HK-2 (cell line): ENCODE results near the gene NFIC.
"Not testable (repeated sequence)": the region's sequence is repeated elsewhere in the genome, so short reads cannot be mapped to it uniquely, and the experiment has no call there.

ENCODE experiments used
- DNase-seq: peaks from one replicate; pipeline ENCODE4 v3.0.0-alpha.2; 2018; ENCODE audit not compliant: unreplicated experiment

The NFIC gene

DNA sequence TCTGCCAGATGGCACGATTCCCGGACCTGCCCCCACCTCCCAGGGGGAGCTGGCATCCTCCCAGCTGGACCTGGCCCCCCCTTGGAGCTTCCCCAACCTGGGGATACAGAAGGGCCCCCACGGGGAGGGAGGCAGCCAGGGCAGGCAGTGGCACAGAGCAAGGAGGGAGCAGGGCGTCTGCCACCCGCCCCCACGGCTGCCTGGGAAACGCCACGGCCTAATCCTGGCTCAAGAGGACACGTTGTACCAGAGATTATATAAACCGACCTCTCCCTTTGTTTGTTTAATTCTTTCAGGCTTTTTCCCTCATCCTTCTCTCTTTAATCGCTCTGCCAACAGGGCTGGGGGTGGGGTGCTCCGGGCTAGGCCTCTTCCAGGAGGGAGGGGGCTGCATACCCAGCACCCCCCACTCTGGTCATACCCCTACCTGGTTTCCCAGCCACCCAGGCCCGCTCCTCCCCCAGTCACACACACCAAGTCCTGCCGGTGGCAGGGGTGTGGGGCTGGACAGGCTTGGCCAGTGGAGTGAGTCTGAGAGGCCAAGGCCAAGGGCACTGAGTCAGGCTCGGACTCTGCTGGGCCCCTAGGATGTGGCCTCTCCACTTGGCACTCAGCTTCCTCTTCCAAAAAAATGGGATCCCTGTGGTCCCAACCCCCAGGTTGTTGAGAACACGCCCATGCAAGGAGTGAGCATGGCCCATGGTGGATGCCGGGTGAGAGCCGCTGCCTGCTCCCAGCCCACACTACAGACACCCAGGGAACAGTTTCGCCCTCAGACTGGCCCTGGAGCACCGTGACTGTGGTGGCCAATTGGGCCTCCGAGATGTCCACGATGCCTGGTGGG is 29.5 kb upstream of the NFIC start:
- DNase-seq, result peak; percentile 86

DNA sequence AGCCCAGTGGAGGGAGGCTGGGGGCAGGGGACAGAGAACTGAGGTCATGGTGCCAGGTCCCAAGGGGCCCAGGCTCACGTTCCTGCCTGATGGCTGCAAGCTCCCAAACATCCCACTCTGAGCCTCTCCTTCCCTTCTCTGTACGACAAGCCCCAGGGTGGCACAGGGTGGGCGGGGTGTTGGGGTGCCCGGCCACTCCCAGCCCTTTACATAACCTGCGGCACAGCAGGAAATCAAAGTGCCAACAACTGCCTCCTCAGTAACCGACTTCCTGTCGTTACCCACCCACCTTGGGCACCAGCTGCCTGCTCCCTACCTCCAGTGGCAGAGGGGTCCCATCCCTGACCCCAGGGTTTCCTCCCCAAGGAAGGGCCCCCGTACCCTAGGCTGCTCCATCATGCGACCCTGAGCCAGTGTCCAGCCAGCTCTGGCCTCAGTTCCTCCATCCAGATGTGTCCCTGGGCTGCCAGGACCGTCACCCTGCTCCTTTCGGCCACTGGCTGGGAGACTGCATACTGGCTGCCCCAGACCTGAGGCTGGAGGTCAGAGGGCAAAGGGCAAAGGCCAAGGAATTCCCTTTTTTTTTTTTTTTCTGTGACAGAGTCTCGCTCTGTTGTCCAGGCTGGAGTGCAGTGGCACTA is 27.7 kb upstream of the NFIC start:
- DNase-seq, result no peak

DNA sequence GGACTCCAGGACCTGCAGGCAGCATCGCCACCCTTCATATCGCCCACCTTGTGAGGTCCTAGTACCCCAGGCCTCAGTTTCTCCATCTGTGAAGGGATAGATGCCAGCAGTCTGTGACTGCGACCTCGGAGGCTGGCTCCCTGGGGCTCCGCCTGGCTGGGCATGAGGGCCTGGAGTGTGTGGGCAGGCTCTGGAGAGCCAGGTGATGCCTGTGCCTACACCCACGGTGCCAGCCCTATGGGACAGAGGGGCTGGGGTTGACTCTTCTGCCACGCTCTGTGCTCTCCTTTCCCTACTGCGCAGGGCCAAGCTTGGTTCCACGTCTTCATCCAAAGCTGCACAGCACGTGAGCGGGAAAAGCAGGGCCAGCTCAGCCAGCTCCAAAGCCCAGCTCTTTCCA is 26.0 kb upstream of the NFIC start:
- DNase-seq, result no peak

GRCh38 chr19:3342246-3342645 is 24.1 kb upstream of the NFIC start:
- no peak for DNase-seq

DNA sequence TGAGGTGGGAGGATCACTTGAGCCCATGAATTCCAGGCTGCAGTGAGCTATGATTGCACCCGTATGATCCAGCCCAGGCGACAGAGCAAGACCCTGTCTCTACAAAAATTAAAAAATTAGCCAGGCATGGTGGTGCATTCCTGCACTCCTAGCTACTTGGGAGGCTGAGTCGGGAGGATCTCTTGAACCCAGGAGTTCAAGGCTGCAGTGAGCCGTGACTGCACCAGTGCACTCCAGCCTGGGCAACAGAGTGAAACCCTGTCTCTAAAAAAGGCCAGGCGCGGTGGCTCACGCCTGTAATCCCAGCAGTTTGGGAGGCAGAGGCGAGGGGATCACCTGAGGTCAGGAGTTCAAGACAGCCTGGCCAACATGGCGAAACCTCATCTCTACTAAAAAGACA is 23.4 kb upstream of the NFIC start:
- DNase-seq, result not testable (repeated sequence)

DNA sequence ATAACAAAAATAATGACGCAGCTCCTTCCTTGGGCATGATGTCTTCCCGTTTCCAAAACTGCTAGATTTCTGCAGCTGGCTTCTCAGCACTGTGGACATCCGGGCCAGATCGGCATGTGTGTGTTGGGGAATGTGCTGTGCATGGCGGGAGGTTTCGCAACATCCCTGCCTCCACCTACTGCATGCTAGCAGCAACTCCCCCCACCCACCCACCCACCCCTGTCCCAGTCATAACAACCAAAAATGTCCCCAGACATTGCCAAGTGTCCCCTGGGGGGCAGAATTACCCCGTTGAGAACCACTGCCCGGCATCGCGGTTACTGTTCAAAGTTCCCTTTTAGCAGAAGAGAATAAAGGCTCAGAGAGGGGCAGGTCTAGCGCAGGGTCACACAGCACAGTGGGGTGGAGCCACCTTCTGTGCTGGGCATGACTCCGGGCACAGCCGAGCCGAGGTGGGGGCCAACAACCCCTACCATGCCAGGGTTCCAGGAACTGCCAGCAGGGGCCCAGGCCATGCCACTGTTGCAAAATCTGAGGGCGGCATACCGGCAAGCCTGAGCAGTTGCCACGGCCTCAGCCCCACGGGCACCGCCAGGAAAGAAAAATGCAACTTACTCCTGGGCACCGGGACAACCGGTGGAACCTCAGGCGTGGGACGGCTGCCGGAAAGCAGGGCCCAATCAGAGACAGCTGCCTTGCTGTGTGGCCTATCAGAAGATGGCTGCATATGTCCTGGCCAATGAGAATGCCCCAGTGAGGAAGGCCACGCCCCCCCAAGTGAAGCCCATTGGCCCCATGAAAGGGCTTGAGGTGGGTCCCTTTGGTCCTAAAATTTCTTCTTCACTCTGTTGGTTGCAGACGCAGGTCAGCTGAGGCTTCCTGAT is 22.5 kb upstream of the NFIC start:
- DNase-seq, result no peak

GRCh38 chr19:3344608-3345598 is 21.5 kb upstream of the NFIC start:
- no peak for DNase-seq

DNA sequence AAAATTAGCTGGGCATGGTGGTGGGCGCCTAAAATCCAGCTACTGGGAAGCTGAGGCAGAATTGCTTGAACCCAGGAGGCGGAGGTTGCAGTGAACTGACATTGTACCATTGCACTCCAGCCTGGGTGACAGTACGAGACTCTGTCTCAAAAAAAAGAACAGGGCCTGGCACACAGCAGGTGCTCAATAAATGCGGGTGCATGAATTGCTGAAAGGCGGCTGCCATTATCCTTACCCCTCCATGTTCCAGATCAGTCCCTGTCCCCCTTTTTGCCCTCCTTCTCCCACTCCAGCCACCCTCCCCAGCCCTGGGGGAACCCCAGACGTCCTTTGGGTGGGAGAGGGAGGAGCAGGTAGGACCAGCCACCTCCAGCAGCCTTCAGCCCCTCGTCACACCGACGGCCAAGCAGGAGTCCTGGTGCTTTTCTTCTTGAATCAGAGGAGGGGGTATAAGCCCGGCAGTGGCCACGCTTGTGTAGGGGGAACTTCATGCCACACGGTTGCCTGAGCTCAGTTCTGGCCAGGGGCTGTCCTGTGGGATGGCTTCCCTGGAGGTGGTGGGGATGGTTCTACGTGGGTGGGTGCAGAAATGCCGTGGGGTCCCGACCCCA is 20.4 kb upstream of the NFIC start:
- DNase-seq, result no peak

DNA sequence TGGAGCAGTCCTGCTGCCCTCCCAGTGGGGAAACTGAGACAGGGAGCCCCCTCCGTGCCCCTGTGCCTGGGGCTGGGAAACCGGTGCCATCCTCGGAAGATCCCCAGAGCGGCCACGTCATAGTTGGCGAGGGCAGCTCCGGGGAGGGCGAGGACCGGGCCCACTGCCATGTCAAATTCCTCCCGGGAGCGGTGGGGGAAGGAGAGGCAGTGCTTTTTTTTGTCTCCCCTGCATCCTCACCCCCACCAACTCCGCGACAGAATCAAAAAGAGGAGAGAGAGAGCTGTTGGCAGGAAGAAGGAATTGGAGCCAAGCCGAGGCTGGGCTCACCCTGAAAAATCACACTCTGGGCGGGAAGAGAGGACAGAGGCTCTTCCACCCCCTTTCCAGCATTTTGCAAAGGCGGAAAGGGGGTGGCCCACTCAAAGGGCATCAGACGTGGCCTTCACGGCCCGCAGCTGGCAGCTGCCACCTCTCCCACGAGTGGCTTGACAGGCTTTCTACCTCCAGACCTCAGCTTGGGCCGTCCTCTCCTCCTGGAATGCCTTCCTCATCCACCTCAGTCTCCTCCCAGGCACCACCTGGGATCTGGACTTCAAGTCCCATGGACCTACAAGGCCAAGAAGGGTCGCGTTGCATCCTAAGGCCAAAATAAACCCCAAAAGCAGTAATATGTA is 19.6 kb upstream of the NFIC start:
- no peak for DNase-seq

GRCh38 chr19:3348042-3348441 is 18.3 kb upstream of the NFIC start:
- DNase-seq, result no peak

- not testable (repeated sequence) for DNase-seq
These were observed 17.9 kb upstream of the NFIC start for GRCh38 chr19:3348469-3348868.

DNA sequence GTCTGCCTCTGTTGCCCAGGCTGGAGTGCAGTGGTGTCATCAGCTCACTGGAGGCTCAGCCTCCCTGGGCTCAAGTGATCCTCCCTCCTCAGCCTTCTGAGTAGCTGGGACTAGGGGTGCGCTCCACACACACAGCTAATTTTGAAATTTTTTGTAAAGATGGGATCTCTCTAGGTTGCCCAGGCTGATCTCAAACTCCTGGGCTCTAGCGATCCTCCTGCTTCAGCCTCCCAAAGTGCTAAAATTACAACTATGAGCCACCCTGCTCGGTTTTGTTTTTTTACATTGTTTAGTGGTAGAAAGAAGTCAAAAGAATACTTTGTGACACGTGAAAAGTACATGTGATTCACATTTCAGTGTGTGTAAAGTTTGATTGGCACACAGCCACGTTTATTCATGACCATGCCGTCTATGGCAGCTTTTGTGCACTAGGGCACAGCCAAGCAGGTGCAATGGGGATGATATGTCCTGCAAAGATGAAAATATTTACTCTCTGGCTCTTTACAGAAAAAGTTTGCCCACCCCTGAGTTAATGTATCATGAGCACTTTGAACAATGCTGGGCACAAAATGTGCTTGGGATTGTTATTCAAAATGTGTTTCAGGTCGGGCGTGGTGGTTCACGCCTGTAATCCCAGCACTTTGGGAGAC is 16.2 kb upstream of the NFIC start:
- no peak for DNase-seq

- DNase-seq, result no peak
These were observed 14.5 kb upstream of the NFIC start for GRCh38 chr19:3351702-3352447.

GRCh38 chr19:3353493-3353892 is 12.9 kb upstream of the NFIC start:
- no peak for DNase-seq

DNA sequence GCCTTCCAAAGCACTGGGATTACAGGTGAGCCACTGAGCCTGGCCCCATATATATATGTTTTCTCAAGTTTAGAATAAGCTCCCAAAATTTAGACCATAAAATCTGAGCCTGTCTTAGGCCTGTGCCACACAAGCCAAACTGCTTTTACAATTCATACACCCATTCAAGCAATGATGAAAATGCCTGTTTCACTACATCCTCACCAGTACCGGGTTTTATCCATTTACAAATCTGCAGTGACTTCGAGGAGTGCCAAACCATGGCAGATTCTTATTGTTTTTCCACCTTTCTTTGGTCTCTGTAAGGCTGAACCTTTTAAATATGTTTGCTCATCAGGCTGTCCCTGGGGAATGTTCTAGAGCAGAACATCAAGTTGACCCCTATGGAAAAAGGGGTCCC is 9.6 kb upstream of the NFIC start:
- DNase-seq, result no peak

GRCh38 chr19:3357271-3357991 is 9.0 kb upstream of the NFIC start:
- no peak for DNase-seq

DNA sequence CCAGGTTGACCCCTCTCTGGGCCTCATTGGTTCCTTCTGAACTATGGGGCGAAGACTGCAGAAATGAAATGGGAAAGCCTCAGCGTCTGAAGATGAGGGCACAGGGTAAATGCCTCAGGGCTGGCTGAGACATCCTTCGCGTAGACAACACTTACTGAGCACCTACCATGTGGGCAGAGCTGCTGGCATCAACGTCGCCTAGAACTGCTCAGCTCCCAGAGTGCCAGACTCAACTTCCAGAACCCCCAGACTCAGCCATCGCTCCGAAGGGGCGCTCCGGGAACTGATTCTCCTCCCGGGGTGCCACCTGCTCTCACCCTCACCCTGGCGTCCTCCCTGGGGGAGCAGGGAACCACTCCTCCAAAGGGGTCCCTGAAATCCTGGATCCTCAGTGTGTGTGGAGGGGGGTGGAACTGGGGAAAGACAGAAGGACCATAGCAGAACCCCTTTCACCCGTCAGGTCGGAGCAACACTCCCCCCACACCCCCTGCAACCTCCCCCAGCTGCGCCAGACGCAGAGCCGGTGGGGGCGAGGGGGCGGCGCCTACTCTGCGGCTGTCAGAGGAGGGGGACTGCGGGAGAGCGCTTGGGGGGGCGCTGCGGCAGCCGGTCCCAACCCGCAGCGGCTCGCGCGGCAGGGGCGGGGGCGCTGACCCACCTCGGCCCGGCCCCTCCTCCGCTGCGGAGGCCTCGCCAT is 8.2 kb upstream of the NFIC start:
- no peak for DNase-seq

DNA sequence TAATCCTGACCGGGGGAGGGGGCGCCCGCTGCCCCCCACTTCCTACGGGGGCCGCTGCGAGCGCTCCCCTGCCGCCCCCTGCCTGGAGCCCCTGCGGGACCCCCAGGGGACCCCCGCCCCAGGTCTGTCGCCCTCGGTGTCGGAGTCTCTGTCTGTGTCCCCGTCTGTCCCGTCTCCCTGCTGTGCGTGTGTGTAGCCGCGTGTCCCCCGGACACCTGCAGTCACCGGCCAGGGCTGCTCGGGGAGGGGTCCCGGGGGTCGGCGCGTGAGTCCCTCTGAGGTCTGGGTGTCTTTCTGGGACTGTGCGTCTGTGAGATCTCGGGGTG is 7.7 kb upstream of the NFIC start:
- no peak for DNase-seq
